ENCODE data around the gene ME3. TPM values are rescaled to one million over a fixed set of nuclear protein-coding genes. Genes with fewer than 3 reads are reported as not detected.

The ME3 gene
- polyA plus RNA-seq, 1 experiment = 7.1 TPM

DNA sequence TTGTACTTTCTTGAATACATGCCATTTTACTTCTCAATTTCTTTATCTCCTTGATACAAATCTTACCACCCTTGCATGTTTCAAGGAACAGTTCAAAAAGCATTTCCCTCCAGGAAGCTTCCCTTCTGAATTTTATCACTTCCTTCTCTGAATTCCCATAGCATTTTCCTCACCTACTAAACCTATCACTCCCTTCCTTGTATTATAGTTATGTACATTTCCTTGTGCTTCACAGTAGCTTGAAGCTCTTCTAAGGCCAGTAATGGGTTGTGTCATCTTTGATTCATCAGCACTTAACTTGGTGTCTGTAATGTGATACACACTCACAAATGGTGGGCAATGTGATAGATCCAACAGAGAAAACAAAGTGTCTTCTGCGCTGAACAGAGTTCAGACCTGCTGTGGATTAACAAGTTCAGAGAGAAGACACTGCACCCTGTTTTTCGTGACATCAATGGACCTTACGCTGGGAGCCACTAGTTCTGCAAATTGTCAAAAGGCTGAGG, 170.2 kb downstream of the ME3 start:
- peaks cover 2% of the 10 kb centered on the region; the same call in 1 of the 2 replicates for H3K9me3 ChIP-seq (ENCODE audit: control insufficient read depth, insufficient read depth, low read length)
- DNase-seq (ENCODE audit: low read depth, low spot score) = no peak
- POLR2A ChIA-PET = no interaction called here
- TF ChIP-seq, protein P1, sequence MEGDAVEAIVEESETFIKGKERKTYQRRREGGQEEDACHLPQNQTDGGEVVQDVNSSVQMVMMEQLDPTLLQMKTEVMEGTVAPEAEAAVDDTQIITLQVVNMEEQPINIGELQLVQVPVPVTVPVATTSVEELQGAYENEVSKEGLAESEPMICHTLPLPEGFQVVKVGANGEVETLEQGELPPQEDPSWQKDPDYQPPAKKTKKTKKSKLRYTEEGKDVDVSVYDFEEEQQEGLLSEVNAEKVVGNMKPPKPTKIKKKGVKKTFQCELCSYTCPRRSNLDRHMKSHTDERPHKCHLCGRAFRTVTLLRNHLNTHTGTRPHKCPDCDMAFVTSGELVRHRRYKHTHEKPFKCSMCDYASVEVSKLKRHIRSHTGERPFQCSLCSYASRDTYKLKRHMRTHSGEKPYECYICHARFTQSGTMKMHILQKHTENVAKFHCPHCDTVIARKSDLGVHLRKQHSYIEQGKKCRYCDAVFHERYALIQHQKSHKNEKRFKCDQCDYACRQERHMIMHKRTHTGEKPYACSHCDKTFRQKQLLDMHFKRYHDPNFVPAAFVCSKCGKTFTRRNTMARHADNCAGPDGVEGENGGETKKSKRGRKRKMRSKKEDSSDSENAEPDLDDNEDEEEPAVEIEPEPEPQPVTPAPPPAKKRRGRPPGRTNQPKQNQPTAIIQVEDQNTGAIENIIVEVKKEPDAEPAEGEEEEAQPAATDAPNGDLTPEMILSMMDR (IDR thresholded peaks at IDR 0.05; ENCODE audit: low read depth, low read length) = no peak
- H3K4me3 ChIP-seq (ENCODE audit: low read depth, low read length) = no peak overlapping the region
- no peak overlapping the region for H3K27ac ChIP-seq (ENCODE audit: low read depth, low read length)
- CTCF ChIA-PET = interaction anchor here (0.6 kb wide), 1 partner anchor 13 kb away, joined by 3 read pairs; no protein-coding TSS in a partner anchor
- no peaks in the 10 kb centered on the region for H3K27me3 ChIP-seq (ENCODE audit: control insufficient read depth, insufficient read depth, low read length)

DNA sequence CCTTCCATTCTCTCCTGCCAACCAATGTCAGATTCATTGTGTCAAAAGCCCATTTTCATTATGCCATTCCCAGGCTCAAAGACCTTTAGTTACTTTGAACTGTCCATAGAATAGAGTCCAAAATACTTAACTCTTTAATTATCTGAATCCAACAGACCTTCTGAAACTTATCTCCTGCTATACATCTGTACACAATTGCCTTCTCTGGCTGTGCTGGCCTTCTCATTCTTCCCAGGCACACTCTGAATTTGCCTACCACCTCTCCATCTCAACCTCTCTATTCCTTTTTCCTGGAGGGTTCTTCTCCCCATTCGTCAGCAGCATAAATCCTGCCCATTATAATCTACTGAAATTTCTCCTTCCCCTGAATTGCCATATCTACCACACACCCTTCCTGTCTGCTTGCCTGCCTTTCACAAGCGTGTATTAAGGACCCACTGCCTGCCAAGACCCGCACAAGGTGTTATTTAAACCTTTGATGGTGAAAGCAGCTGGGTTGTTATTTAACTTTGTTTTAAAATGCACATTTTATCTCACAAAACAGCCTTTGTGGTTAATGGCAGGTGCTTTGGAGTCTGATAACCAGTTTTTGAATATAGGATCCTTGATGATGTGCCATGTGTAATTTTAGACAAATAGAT, 171.8 kb downstream of the ME3 start:
- TF ChIP-seq, protein P1 (IDR thresholded peaks at IDR 0.05; ENCODE audit: low read depth, low read length) = no peak
- Histone ChIP-seq H3K27me3 (ENCODE audit: control insufficient read depth, insufficient read depth, low read length) (no peaks in the 10 kb centered on the region), H3K27ac (ENCODE audit: low read depth, low read length) (no peak overlapping the region), H3K4me3 (ENCODE audit: low read depth, low read length) (no peak overlapping the region), H3K9me3 (ENCODE audit: control insufficient read depth, insufficient read depth, low read length) (peaks cover 2% of the 10 kb centered on the region; the same call in 1 of the 2 replicates)
- ChIA-PET POLR2A (no interaction called here), CTCF (no interaction called here)
- DNase-seq (ENCODE audit: low read depth, low spot score) = no peak

DNA sequence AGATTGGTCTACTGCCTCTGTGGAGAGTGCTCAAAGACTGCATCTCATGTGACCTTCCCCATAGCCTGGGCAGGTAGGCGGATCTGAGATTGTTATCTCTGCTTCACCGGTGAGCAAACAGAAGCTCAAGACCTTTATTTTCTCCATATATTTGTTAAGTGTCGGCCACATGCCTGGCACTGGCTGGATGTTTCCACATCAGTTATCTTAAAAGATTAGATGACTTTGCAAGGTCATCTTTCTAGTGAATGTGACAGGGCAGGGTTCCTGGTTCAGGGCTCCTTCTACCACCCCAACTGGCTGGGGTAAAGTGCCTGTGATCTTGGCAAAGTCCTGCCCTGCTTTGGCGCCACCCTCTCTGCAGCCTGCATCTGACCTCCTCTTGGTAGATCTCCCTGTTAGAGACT, 172.7 kb downstream of the ME3 start:
- peaks cover 2% of the 10 kb centered on the region; the same call in 1 of the 2 replicates for H3K9me3 ChIP-seq (ENCODE audit: control insufficient read depth, insufficient read depth, low read length)
- no peak for DNase-seq (ENCODE audit: low read depth, low spot score)
- TF ChIP-seq, protein P1 (IDR thresholded peaks at IDR 0.05; ENCODE audit: low read depth, low read length) = no peak
- no peaks in the 10 kb centered on the region for H3K27me3 ChIP-seq (ENCODE audit: control insufficient read depth, insufficient read depth, low read length)
- POLR2A ChIA-PET = no interaction called here
- no peak overlapping the region for H3K4me3 ChIP-seq (ENCODE audit: low read depth, low read length)
- H3K27ac ChIP-seq (ENCODE audit: low read depth, low read length) = no peak overlapping the region
- CTCF ChIA-PET = interaction anchor here (2.1 kb wide), 1 partner anchor 108 kb away, joined by 7 read pairs; no protein-coding TSS in a partner anchor

DNA sequence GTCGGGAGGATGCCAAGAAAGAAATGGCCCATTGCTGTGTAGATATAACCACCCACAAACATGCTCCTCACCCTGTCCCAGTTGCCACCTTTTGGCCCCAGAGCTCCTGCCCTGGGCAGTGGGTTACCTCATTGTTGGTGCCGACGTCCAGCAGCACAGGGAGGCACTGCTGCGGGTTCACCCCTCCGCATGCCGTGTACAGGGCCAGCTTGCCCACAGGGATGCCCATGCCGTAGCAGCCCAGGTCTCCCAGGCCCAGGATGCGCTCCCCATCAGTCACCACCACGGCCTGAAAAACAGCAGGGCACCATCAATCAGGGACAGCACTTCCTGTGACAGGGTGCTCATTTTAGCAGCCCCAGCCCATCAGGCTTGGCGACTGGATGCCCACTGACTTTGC, 174.6 kb downstream of the ME3 start:
- H3K9me3 ChIP-seq (ENCODE audit: control insufficient read depth, insufficient read depth, low read length) = peaks cover 2% of the 10 kb centered on the region; the same call in 1 of the 2 replicates
- ChIA-PET CTCF (interaction anchor here (2.1 kb wide), 1 partner anchor 110 kb away, joined by 7 read pairs; no protein-coding TSS in a partner anchor), POLR2A (interaction anchor here (1.5 to 2.2 kb wide), 2 partner anchors 14 to 18 kb away, joined by 7 to 9 read pairs; no protein-coding TSS in a partner anchor)
- TF ChIP-seq, protein P1 (IDR thresholded peaks at IDR 0.05; ENCODE audit: low read depth, low read length) = no peak
- no peak overlapping the region for H3K27ac ChIP-seq (ENCODE audit: low read depth, low read length)
- H3K4me3 ChIP-seq (ENCODE audit: low read depth, low read length) = no peak overlapping the region
- no peak for DNase-seq (ENCODE audit: low read depth, low spot score)
- no peaks in the 10 kb centered on the region for H3K27me3 ChIP-seq (ENCODE audit: control insufficient read depth, insufficient read depth, low read length)

DNA sequence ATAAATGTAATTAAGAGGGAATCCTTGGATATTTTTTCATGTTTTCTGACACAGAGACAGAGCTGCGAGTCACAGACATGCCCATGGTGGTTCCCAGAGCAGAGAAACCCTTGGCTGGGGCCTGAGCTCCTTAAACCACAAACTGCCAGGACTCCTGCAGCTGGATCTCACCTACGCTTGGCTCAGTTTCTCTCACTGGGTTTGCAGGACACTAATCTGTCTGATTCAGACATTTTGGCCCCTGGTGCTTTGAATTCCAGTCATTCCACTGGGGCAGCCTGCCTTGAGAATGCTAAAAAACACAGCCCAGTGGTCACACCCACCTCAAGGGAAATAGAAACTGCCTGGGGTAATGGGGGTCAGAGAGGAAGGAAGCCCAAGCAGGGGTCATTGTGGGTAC, 175.1 kb downstream of the ME3 start:
- no peak overlapping the region for H3K4me3 ChIP-seq (ENCODE audit: low read depth, low read length)
- CTCF ChIA-PET = interaction anchor here (0.8 kb wide), 1 partner anchor 111 kb away, joined by 3 read pairs; no protein-coding TSS in a partner anchor
- no peak for DNase-seq (ENCODE audit: low read depth, low spot score)
- TF ChIP-seq, protein P1 (IDR thresholded peaks at IDR 0.05; ENCODE audit: low read depth, low read length) = no peak
- POLR2A ChIA-PET = interaction anchor here (1.5 to 2.2 kb wide), 2 partner anchors 13 to 19 kb away, joined by 7 to 9 read pairs; no protein-coding TSS in a partner anchor
- no peaks in the 10 kb centered on the region for H3K27me3 ChIP-seq (ENCODE audit: control insufficient read depth, insufficient read depth, low read length)
- peaks cover 2% of the 10 kb centered on the region; the same call in 1 of the 2 replicates for H3K9me3 ChIP-seq (ENCODE audit: control insufficient read depth, insufficient read depth, low read length)
- no peak overlapping the region for H3K27ac ChIP-seq (ENCODE audit: low read depth, low read length)
